Esophagus squamous epithelium (tissue), 5 donors: ENCODE measurements around the gene CXCL17. TPM values are rescaled to one million over a fixed set of nuclear protein-coding genes. Genes with fewer than 3 reads are reported as not detected.

Experiments used
- DNase-seq: peaks from one replicate; lab custom pipeline; 2025; lab: John Stamatoyannopoulos, UW
- H3K27ac ChIP-seq, 4 donors: fragments of 200-600 bp; sonication (generic); one replicate each; pipeline ENCODE4 v1.5.1; 2016 to 2019; ENCODE audit warnings: mild to moderate bottlenecking in 1 of 4
- H3K27me3 ChIP-seq, 4 donors: fragments of 200-600 bp; sonication (generic); 1 replicate in 3 of 4; 2 replicates in 1 of 4; pipeline versions ENCODE4 v1.5.1 to v1.6.0; 2017 to 2021; ENCODE audit warnings: antibody characterized with exemption in 1 of 4
- H3K36me3 ChIP-seq, 3 donors: fragments of 200-600 bp; sonication (generic); one replicate each; pipeline ENCODE4 v1.5.1; 2016 to 2019
- H3K4me1 ChIP-seq, 3 donors: fragments of 200-600 bp; sonication (generic); one replicate each; pipeline ENCODE4 v1.5.1; 2017 to 2019
- H3K4me3 ChIP-seq, 4 donors: fragments of 200-600 bp; sonication (generic); 1 replicate in 3 of 4; 2 replicates in 1 of 4; pipeline ENCODE4 v1.5.1; 2016 to 2019; ENCODE audit warnings: mild to moderate bottlenecking in 2 of 4, moderate library complexity in 1 of 4
- H3K9me3 ChIP-seq, 3 donors: fragments of 200-600 bp; sonication (generic); one replicate each; pipeline ENCODE4 v1.5.1; 2016 to 2019
- POLR2A ChIP-seq, 4 donors: fragments of 450-650 bp; IDR thresholded peaks; one replicate each; pipeline ENCODE4 v1.6.1; 2017; ENCODE audit warnings: antibody characterized with exemption in 4 of 4, mild to moderate bottlenecking in 4 of 4, moderate library complexity in 3 of 4
- WGBS, 2 donors: methylation state at CpG; one replicate each; pipeline ENCODE4 v1.1.5; 2018; 5-methylcytosine and 5-hydroxymethylcytosine counted together
- intact Hi-C: fragments of 100-400 bp; cut with DNase I; formaldehyde crosslinking; loops from one replicate; pipeline ENCODE4 v1.15.0; 2022
- total RNA-seq, 4 donors: library from RNA; depleted of rRNA; stranded (reverse); fragments of >200 nt; gene quantifications; one replicate each; pipeline ENCODE4 v1.1.0, GENCODE V29; 2016
- TF ChIP-seq, protein P1 (sequence below), 6 experiments: fragments of 450-650 bp in 4 of 6; fragments of 200-600 bp in 2 of 6; sonication (generic) in 2 of 6; IDR thresholded peaks; one replicate each; pipeline ENCODE4 v1.5.1; 2016 to 2019; ENCODE audit warnings: antibody characterized with exemption in 6 of 6, mild to moderate bottlenecking in 4 of 6, moderate library complexity in 4 of 6
- donor health status: DM: yes; HTN: yes; CAD: no.

The CXCL17 gene
- total RNA-seq, 4 donors from 2014 or later, result 19.3 to 97.7 (median 33.8) TPM

DNA sequence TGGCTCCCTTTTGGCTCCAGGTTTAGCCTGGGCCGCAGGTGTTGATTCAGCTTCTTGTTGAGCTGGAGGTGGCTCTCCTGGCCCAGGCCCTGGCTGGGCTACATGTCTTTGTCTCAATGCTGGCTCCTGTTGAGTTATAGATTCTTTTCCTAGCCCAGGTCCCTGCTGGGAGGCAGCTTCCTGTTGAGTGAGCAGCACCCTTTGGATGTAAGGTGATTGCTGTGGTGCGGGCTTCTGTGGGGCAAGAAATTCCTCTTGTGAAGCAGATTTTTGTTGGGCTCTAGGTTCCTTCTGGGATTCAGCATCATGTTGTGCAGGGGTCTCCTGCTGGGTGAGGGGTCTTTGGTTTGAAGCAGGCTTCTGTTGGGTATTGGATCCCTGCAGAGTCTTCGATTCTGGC is 16.1 kb downstream of the CXCL17 start:
- H3K4me1 ChIP-seq, result peaks cover 19 to 29% (median 24%) of the 10 kb centered on the region in 3 donors
- H3K4me3 ChIP-seq, result no peak overlapping the region
- intact Hi-C loops, result no loop called here
- TF ChIP-seq, protein P1, sequence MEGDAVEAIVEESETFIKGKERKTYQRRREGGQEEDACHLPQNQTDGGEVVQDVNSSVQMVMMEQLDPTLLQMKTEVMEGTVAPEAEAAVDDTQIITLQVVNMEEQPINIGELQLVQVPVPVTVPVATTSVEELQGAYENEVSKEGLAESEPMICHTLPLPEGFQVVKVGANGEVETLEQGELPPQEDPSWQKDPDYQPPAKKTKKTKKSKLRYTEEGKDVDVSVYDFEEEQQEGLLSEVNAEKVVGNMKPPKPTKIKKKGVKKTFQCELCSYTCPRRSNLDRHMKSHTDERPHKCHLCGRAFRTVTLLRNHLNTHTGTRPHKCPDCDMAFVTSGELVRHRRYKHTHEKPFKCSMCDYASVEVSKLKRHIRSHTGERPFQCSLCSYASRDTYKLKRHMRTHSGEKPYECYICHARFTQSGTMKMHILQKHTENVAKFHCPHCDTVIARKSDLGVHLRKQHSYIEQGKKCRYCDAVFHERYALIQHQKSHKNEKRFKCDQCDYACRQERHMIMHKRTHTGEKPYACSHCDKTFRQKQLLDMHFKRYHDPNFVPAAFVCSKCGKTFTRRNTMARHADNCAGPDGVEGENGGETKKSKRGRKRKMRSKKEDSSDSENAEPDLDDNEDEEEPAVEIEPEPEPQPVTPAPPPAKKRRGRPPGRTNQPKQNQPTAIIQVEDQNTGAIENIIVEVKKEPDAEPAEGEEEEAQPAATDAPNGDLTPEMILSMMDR (IDR thresholded peaks at IDR 0.05), result no peak
- TF ChIP-seq POLR2A (IDR thresholded peaks at IDR 0.05), result no peak
- H3K27me3 ChIP-seq, result peaks cover 0 to 11% (median 0%) of the 10 kb centered on the region in 4 donors
- H3K9me3 ChIP-seq, result no peaks in the 10 kb centered on the region
- no peak overlapping the region for H3K27ac ChIP-seq
- peaks cover 0 to 4% (median 0%) of the 10 kb centered on the region in 3 donors for H3K36me3 ChIP-seq
- WGBS, 2 donors, result 94 to 100% methylated on average over 2 of the region's 3 CpGs
- no peak for DNase-seq

DNA sequence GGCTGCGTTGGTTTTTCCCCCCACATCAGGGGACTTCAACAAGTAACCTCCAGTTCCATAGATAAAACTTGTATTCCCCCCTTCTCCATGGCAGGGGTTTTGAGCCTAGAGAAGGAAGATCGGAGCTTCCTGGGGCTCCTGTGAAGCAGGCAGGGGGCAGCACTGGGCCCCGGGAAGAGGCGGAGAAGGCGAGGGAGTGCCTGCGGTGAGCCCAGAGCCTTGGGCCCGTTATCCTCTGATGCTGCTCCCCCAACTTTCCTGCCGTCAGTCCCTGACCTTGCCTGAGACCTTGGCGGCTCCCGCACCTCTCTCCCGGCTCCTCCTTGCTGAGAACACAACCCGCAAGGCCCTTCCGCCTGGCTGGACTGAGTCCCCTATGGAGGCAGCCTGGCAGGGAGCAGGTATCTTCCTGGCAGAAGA is 18.0 kb downstream of the CXCL17 start:
- intact Hi-C loops, result no loop called here
- 70% methylated on average over 10 of the region's 13 CpGs; no CpG with 5 or more reads in 1 of the 2 donors for WGBS, 2 donors
- Histone ChIP-seq H3K4me1 (peaks cover 35 to 48% (median 42%) of the 10 kb centered on the region in 3 donors), H3K27me3 (peaks cover 0 to 11% (median 0%) of the 10 kb centered on the region in 4 donors), H3K36me3 (no peaks in the 10 kb centered on the region), H3K4me3 (no peak overlapping the region), H3K27ac (no peak overlapping the region), H3K9me3 (no peaks in the 10 kb centered on the region)
- DNase-seq, result no peak
- TF ChIP-seq POLR2A (IDR thresholded peaks at IDR 0.05), result no peak
- TF ChIP-seq, protein P1 (IDR thresholded peaks at IDR 0.05), result no peak

DNA sequence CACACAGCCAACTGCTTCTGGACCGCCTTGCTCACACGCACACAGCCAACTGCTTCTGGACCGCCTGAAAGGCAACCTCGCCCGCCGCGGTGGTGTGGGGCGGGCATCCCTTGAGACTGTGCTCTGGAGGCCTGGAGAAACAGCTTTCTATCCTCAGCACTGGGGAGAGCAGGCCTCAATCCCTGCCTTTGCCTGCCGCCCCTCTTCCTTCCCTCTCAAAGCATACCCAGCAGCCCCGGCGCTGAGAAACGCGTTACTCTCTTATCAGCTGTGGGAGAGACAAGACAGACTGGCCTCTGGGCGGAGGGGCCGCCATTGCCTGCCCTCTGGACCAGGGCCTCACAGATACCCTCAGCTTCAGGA is 18.4 kb downstream of the CXCL17 start:
- H3K36me3 ChIP-seq, result no peaks in the 10 kb centered on the region
- no peak for DNase-seq
- peaks cover 35 to 52% (median 46%) of the 10 kb centered on the region in 3 donors for H3K4me1 ChIP-seq
- peak overlapping the region in 2 of 4 donors; percentile 78 to 85 for H3K27ac ChIP-seq
- no peaks in the 10 kb centered on the region for H3K9me3 ChIP-seq
- whole genome bisulfite sequencing, 2 donors, result 67 to 93% methylated on average over 2 to 10 of the region's 15 CpGs
- intact Hi-C loops, result no loop called here
- TF ChIP-seq, protein P1 (IDR thresholded peaks at IDR 0.05), result no peak
- no peak for TF ChIP-seq POLR2A (IDR thresholded peaks at IDR 0.05)
- peaks cover 0 to 11% (median 0%) of the 10 kb centered on the region in 4 donors for H3K27me3 ChIP-seq
- H3K4me3 ChIP-seq, result peak overlapping the region in 3 of 4 donors; percentile 59 to 74 (median 59)

DNA sequence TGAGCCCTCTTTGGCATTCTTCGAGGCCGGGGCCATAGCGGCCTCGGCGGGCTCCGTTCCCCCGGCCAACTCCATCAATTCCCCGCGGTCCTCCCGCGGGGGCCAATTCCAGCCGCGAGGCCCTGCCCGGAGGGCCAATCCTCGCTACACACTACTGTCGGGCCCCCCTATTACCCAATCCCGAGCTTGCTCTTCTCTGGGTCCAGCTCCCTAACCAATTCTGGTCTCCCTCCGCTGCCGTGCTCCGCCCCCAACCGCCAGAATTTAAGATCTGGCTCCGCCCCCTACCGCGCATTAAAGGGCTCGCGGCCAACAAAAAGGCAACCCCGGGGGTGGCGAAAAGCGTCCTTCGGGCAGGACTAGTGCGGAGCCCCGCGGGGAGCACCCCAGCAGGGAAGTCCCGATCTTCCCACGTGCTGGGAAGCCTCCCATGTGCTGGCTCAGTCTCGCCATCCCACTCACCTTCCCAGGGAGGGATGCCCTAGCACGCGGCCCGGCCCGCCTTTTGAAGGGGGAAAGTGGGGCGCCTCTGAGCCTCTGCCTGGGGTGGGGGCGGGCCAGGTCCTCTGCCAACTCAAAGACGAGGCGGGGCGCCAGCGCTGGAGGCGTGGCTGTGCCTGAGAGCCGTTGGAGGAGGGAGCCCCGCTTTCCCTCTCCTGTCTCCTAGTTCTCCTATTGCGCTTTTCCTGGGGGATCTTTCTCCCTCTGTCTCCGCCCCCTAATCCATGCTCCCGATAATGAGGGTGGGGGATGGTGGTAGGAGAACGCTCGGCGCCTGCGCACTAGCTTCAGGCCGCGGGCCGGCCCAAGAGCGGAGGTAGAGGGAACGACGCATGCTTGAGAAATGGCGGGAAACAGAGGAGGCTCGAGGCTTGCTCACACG is 19.0 kb downstream of the CXCL17 start:
- Histone ChIP-seq H3K4me1 (peaks cover 35 to 56% (median 48%) of the 10 kb centered on the region in 3 donors), H3K4me3 (peak overlapping the region; percentile 59 to 74 (median 62)), H3K36me3 (no peaks in the 10 kb centered on the region), H3K27me3 (peaks cover 0 to 11% (median 0%) of the 10 kb centered on the region in 4 donors), H3K27ac (peak overlapping the region; percentile 76 to 85 (median 78)), H3K9me3 (no peaks in the 10 kb centered on the region)
- TF ChIP-seq, protein P1 (IDR thresholded peaks at IDR 0.05), result peak in 1 of 6 experiments; percentile 21
- peak in 2 of 4 donors; percentile 25 to 60 for TF ChIP-seq POLR2A (IDR thresholded peaks at IDR 0.05)
- DNase-seq, result peak; percentile 65
- WGBS, 2 donors, result 0 to 25% methylated on average over 7 to 9 of the region's 65 CpGs
- intact Hi-C loops, result no loop called here
